Lower lobe of right lung (tissue), 2 donors: ENCODE measurements around the gene GRIA1. TPM values are rescaled to one million over a fixed set of nuclear protein-coding genes. Genes with fewer than 3 reads are reported as not detected.

ENCODE experiments used
- ATAC-seq, 2 donors: fragments of 200-7000 bp; cut with Tn5 transposase; one replicate each; pipeline ENCODE4 v1.9.1; 2020 to 2022; ENCODE audit warnings: mild to moderate bottlenecking in 2 of 2, moderate library complexity in 2 of 2
- DNase-seq: peaks from one replicate; pipeline ENCODE4 v3.0.0-alpha.2; 2020
- H3K27ac ChIP-seq: fragments of 200-600 bp; one replicate; pipeline ENCODE4 v1.8.0; 2022
- H3K27me3 ChIP-seq: fragments of 200-600 bp; one replicate; pipeline ENCODE4 v1.8.0; 2022; ENCODE audit warnings: low read depth
- H3K36me3 ChIP-seq: fragments of 200-600 bp; one replicate; pipeline ENCODE4 v1.8.0; 2022; ENCODE audit warnings: mild to moderate bottlenecking
- H3K4me1 ChIP-seq: fragments of 200-600 bp; one replicate; pipeline ENCODE4 v1.8.0; 2022
- H3K4me3 ChIP-seq: fragments of 200-600 bp; one replicate; pipeline ENCODE4 v1.8.0; 2022; ENCODE audit warnings: mild to moderate bottlenecking
- H3K9me3 ChIP-seq: fragments of 200-600 bp; one replicate; pipeline ENCODE4 v1.8.0; 2022
- CTCF ChIP-seq: fragments of 200-600 bp; IDR thresholded peaks from one replicate; pipeline ENCODE4 v1.8.0; 2022; ENCODE audit warnings: antibody characterized with exemption, mild to moderate bottlenecking
- intact Hi-C: fragments of 100-400 bp; cut with DNase I; formaldehyde crosslinking; loops from one replicate; pipeline ENCODE4 v1.11.0; 2022
- total RNA-seq: library from RNA; stranded (reverse); fragmentation: NEBNext Ultra II Directional; extraction: Animal tissue kit (Norgen Biotek cat#: 25700); gene quantifications from one replicate; pipeline ENCODE4 v1.2.1, GENCODE V29; 2021
- donor health status: DM: no; HTN: yes; CAD: no; lungs with severe emphysema.

GRIA1 gene
- total RNA-seq, 1 donor from 2014 or later = 10.3 TPM

- Histone ChIP-seq H3K9me3 (no peaks in the 10 kb centered on the region), H3K36me3 (no peaks in the 10 kb centered on the region), H3K27me3 (no peaks in the 10 kb centered on the region), H3K4me1 (no peaks in the 10 kb centered on the region), H3K4me3 (no peak overlapping the region), H3K27ac (no peak overlapping the region)
- peak; percentile 17 for TF ChIP-seq CTCF
- ATAC-seq (no peak), DNase-seq (no peak)
- intact Hi-C loops = no loop called here
Observed at GRCh38 chr5:153816870-153817269, 326.4 kb downstream of the GRIA1 start.

GRCh38 chr5:153818626-153819025, 328.2 kb downstream of the GRIA1 start:
- TF ChIP-seq CTCF = no peak
- DNase-seq = no peak

GRCh38 chr5:153823036-153823435, 332.6 kb downstream of the GRIA1 start:
- no peak for TF ChIP-seq CTCF
- Histone ChIP-seq H3K27me3 (no peaks in the 10 kb centered on the region), H3K27ac (no peak overlapping the region), H3K4me1 (no peaks in the 10 kb centered on the region), H3K4me3 (no peak overlapping the region), H3K9me3 (no peaks in the 10 kb centered on the region), H3K36me3 (no peaks in the 10 kb centered on the region)
- intact Hi-C loops = no loop called here
- DNase-seq = no peak
- ATAC-seq = no peak

More at GRCh38 chr5:153818626-153819025, 328.2 kb downstream of the GRIA1 start:
- Histone ChIP-seq H3K27me3 (no peaks in the 10 kb centered on the region), H3K9me3 (no peaks in the 10 kb centered on the region), H3K4me3 (no peak overlapping the region), H3K27ac (no peak overlapping the region), H3K36me3 (no peaks in the 10 kb centered on the region), H3K4me1 (no peaks in the 10 kb centered on the region)
- no peak for ATAC-seq
- intact Hi-C loops = no loop called here

GRCh38 chr5:153824909-153825308, 334.4 kb downstream of the GRIA1 start:
- ATAC-seq (no peak), DNase-seq (no peak)
- H3K36me3 ChIP-seq = no peaks in the 10 kb centered on the region

GRCh38 chr5:153827397-153827796, 336.9 kb downstream of the GRIA1 start:
- Histone ChIP-seq H3K4me1 (no peaks in the 10 kb centered on the region), H3K9me3 (no peaks in the 10 kb centered on the region), H3K27me3 (no peaks in the 10 kb centered on the region), H3K27ac (no peak overlapping the region), H3K4me3 (no peak overlapping the region), H3K36me3 (no peaks in the 10 kb centered on the region)
- intact Hi-C loops = no loop called here
- ATAC-seq (no peak), DNase-seq (no peak)
- no peak for TF ChIP-seq CTCF

More at GRCh38 chr5:153824909-153825308, 334.4 kb downstream of the GRIA1 start:
- H3K27me3 ChIP-seq = no peaks in the 10 kb centered on the region
- H3K4me3 ChIP-seq = no peak overlapping the region
- H3K9me3 ChIP-seq = no peaks in the 10 kb centered on the region
- TF ChIP-seq CTCF = no peak
- H3K27ac ChIP-seq = no peak overlapping the region
- intact Hi-C loops = no loop called here
- H3K4me1 ChIP-seq = no peaks in the 10 kb centered on the region
